A549 treated with Mapracorat at 1 μM for 4 hours (cell line): Measurements from ENCODE around the gene EMILIN3. TPM values are rescaled to one million over a fixed set of nuclear protein-coding genes. Genes with fewer than 3 reads are reported as not detected.

Experiments
- total RNA-seq: library from RNA; stranded (reverse); fragments of 200-300 nt; extraction: Qiagen RNA extraction; gene quantifications from 5 replicates; pipeline ENCODE4 v1.2.3, GENCODE V29; 2022

Gene EMILIN3, protein sequence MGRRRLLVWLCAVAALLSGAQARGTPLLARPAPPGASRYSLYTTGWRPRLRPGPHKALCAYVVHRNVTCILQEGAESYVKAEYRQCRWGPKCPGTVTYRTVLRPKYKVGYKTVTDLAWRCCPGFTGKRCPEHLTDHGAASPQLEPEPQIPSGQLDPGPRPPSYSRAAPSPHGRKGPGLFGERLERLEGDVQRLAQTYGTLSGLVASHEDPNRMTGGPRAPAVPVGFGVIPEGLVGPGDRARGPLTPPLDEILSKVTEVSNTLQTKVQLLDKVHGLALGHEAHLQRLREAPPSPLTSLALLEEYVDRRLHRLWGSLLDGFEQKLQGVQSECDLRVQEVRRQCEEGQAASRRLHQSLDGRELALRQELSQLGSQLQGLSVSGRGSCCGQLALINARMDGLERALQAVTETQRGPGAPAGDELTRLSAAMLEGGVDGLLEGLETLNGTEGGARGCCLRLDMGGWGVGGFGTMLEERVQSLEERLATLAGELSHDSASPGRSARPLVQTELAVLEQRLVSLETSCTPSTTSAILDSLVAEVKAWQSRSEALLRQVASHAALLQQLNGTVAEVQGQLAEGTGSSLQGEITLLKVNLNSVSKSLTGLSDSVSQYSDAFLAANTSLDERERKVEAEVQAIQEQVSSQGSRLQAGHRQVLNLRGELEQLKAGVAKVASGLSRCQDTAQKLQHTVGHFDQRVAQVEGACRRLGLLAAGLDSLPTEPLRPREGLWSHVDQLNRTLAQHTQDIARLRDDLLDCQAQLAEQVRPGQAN
- 0.30 to 0.63 TPM (median 0.43 TPM) in 5 replicates for total RNA-seq

DNA sequence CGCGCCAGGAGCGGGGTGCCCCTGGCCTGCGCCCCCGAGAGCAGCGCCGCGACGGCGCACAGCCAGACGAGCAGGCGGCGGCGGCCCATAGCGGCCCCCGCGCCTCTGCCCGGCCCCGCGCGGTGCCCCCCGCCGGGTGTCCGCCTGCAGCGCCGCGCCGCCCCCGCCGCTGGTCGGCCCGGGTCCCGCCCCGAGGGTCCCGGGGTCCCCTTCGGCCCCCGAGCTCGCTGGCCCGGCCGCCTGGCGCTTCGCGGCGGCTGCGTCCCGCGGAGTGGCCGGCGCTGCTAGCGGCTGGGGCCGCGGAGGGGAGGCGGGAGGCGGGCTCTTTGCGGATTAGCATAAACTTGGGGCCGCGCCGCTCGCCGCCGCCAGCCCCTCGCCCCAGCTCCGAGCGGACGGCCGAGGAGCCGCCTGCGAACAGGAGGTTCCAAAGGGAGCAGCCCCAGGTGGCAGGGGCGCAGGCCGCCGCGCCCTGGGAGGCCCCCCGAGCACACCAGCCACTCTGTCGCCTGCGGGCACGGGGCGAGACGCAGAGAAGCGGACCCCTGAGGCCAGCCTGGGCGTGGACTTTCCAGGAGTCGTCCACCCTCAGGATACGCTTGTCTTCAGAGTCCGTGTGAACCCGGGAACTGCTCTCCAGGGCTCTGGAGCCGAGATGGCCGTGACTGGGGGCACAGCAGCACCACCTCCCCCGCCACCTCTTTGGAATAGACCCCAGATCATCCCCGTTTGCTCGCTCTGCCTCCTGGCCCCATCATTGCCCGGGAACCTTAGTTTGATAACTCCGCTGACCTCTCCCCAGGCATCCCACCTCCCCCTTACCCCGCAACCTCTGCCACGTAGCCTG, at the start of gene EMILIN3:
Gene EMILIN3, minus strand, starts transcription at position 273 of the 847 bp plus-strand sequence. Its CDS starts 184 bp downstream, at position 89.

DNA sequence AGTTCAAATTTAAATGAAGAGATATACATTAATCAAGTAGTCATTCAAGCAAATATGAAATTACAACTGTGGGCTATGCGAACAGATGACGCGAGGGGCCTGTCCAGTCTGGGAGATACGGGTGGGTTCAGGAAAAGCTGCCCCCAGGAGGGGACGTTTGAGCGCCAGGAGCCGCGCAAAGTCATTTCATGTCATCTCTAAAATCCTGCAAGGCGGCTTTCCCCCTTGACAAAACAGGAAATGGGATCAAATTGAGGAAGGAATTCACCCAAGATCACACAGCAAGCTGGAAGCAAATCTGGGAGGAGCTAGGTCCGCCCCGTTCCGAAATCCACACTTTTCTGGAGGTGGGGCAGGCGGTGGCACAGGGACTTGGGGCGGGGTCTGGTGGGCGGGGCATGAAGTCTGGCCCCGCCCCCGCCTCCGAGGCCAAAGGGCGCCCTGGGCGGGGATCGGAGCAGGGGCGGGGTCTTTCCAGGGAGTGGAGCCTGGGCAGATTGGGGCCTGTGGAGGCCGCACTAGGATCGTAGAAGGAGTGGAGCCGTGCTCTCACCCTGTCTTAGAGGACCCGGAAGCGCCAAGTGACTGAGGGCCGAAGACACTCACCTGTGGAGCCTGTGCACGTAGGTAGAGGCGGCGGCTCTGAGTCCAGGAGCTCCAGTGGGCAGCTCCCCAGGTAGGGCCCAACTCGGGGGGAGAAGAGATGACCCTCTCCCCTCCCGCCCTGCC, 26.1 kb downstream of the EMILIN3 start, which contains the start of gene LPIN3:
Gene LPIN3, plus strand, starts transcription at position 495 of the 729 bp plus-strand sequence. CDS start 4,983 bp downstream, outside the sequence.

DNA sequence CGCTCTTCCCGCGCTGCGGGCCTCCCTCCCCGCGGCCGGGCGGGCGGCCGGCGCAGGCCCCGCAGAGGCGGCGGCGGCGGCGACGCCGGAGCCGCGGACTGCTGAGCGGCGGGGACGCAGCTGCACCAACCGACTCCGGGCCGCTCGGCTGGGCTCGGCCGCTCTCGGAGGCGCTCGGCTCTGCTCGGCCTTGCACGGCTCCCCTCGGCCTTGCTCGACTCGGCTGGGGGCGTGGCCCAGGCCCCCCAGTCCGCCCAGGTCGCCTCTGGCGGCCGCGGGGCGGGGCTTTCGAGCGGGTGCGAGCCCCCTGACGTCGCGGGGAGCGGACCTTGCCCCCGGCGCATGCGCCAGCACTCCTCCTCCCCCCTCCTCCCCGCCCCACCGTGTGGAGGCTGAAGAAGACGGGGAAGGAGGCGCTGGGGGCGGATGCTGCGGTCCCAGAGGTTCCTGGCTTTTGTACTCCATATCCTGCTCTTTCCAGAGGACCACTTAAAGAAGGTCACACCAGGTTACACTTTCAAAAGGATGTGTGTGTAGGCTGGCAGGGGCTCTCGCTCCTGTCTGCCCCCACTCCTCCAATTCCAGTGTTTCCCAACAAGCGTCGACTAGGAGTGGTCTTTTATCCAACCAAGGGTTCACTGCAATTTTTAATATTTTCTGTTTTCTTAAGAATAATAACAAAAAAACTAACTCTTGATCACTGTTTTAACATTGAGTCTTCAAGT, 48.9 kb downstream of the EMILIN3 start, which contains the start of gene ZHX3:
Gene ZHX3, minus strand, starts transcription at position 186 of the 725 bp plus-strand sequence. CDS start 112,815 bp downstream, outside the sequence.

Other genes starting within 250 kb of the EMILIN3 start
- gene PLCG1, start 229.3 kb downstream of the EMILIN3 start, total RNA-seq, result 33.6 to 47.2 TPM (median 41.2 TPM) in 5 replicates
- gene ZHX3, start 49.1 kb downstream of the EMILIN3 start, total RNA-seq, result 4.4 to 8.7 TPM (median 6.4 TPM) in 5 replicates
- gene LPIN3, start 26.0 kb downstream of the EMILIN3 start, total RNA-seq, result 10.1 to 17.1 TPM (median 12.5 TPM) in 5 replicates